Measurements from ENCODE around the gene PHC2. TPM values are rescaled to one million over a fixed set of nuclear protein-coding genes. Genes with fewer than 3 reads are reported as not detected.

Gene PHC2, protein sequence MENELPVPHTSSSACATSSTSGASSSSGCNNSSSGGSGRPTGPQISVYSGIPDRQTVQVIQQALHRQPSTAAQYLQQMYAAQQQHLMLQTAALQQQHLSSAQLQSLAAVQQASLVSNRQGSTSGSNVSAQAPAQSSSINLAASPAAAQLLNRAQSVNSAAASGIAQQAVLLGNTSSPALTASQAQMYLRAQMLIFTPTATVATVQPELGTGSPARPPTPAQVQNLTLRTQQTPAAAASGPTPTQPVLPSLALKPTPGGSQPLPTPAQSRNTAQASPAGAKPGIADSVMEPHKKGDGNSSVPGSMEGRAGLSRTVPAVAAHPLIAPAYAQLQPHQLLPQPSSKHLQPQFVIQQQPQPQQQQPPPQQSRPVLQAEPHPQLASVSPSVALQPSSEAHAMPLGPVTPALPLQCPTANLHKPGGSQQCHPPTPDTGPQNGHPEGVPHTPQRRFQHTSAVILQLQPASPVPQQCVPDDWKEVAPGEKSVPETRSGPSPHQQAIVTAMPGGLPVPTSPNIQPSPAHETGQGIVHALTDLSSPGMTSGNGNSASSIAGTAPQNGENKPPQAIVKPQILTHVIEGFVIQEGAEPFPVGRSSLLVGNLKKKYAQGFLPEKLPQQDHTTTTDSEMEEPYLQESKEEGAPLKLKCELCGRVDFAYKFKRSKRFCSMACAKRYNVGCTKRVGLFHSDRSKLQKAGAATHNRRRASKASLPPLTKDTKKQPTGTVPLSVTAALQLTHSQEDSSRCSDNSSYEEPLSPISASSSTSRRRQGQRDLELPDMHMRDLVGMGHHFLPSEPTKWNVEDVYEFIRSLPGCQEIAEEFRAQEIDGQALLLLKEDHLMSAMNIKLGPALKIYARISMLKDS
- 42.2 and 49.4 TPM in 2 replicates for total RNA-seq

DNA sequence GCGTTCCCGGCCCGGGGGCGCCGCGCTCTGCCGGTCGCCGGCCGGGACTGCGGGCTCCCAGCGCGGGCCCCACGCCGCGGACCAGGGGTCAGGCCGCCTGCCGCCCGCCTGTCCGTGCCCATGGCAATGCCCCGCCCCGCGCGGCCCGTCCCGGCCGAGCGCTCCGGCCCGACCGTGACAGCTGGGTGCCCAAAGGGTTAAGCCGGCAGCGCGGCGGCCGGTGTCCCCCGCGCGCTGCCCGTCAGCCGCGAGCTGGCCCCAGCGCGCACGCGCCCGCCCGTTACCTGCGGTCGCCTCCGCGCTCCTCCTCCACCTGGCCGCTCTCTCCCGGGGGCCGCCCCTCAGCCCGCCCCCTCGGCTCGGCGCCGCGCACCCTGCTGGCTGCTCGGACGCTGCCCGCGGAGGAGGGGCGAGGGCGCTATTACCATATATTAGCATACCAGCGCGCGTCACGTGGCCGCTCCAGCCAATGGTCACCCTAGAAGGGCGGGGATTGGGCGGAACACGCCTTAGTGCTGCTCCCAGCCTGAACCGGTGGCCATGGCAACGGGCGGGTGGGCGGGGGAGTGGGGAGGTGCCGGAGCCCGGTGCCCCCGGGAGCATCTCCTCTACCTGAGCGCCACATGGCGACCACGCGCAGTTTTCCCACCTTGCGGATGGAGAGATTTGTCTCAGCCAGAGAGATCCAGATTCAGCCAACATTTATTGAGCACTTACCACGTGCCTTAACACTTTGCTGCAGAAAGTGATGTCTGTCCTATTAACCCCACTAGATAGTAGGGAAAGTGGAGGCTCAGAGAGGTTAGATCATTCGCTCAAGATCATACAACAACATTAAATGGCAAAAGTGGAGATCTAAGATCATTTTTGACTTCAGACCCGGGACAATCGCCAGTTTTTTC lies at the start of gene PHC2:
Gene PHC2 (minus strand): TSS at position 404 of the 902 bp plus-strand sequence. CDS start 55,556 bp downstream, outside the sequence.

DNA sequence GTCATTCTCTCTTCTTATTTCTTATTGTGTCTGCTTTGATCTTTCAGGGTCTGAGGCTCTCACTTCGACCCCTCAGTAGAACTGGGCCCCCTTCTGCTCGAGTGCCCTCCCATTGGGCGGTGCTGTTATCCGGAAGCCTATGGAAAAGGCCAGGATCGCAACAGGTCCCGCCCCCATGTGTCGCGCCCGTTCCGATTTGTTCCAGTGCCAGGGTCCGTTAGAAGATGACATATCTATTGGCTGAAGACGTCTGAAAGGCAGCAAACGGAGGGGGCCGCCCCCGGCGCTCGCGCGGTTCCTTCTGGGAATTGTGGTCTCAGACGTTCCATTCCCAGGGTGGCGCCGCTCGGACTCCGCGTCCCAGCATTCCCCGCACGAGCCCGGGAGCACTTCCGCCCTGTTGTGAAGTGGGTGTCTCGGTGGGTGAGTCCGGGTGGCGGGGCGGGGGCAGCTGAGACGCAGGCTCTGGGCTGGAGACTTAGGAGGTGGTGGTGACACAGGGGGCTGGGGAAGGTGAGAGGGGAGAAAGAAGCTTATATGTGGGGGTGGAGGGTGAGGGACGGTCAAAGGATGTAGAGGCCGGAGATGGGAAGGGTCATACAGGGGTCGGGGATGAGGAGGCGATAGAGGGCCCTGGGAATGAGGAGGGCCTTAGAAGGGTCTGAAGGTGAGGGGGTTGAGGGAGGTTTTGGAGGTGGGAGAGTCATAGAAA lies 41.5 kb upstream of the PHC2 start, which contains the start of gene ZSCAN20:
Gene ZSCAN20 (plus strand): TSS at position 377 of the 712 bp plus-strand sequence. CDS start 6,644 bp downstream, outside the sequence.

DNA sequence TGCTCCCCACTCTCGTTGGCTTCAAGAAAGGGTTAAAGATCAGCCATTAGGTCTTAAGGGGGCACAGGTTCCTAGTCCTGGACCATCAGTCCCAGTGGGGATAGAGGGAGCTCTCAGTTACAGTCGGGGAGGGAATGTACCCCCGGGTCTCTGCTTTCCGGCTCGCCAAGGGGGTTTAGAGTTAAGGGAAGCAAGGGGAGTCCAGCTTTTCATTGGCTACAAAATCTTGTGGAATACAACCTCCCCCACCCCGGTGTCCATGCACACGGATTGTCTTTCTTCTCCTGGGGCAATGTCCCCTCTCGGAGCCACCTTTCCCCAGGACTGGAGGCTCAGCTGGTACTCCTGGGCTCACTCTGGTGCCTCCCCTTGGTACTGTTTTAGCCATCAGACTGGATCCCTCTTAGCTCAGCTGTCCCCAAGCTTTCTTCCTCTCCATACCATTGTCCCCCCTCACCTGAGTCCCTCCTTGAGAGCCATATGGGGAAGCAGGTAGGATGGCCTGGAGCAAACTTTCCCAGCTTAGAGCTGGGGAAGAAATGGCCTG lies 110.2 kb downstream of the PHC2 start, which contains the start of gene A3GALT2:
Gene A3GALT2 (minus strand): TSS at position 480 of the 547 bp plus-strand sequence. CDS start 0 bp downstream, at position 480.

Other genes starting within 250 kb of the PHC2 start
- 1.8 and 2.3 TPM in 2 replicates for gene TRIM62, start 249.1 kb downstream of the PHC2 start, total RNA-seq
- gene ZNF362, start 174.6 kb downstream of the PHC2 start, total RNA-seq: 2.6 and 4.2 TPM in 2 replicates
- gene A3GALT2, start 110.0 kb downstream of the PHC2 start, total RNA-seq: not detected in 2 replicates
- gene ZSCAN20, start 41.5 kb upstream of the PHC2 start, total RNA-seq: 8.7 and 11.1 TPM in 2 replicates

Measured in smooth muscle cell of bladder (primary cell).